A673 (cell line): Measurements from ENCODE around the gene DIDO1.

Experiments
- CTCF ChIP-seq: fragments of 300-800, 200-600 bp; sonication (generic); conservative IDR thresholded peaks from 2 replicates; pipeline ENCODE4 v1.5.1; 2017; ENCODE audit warnings: low read depth, mild to moderate bottlenecking, antibody characterized with exemption, low read length, moderate library complexity, mixed read lengths
- EZH2 ChIP-seq: fragments of 200-600 bp; sonication (generic); IDR thresholded peaks from 2 replicates; pipeline ENCODE4 v1.6.1; 2017; ENCODE audit warnings: borderline replicate concordance, low read depth, mild to moderate bottlenecking, mixed read lengths, antibody characterized with exemption, low read length; ENCODE audit not compliant: poor library complexity, severe bottlenecking

GRCh38 chr20:62888406-62888805 lies 37.9 kb downstream of the DIDO1 start:
- TF ChIP-seq CTCF = no peak
- no peak for TF ChIP-seq EZH2
